K562 (cell line): ENCODE data around the gene GRPEL2.

ENCODE experiments used
- GTF2F1 ChIP-seq: IDR thresholded peaks from 2 replicates; pipeline ENCODE4 v1.6.1; 2011; ENCODE audit warnings: low read depth, low read length, improper control_type of control experiment
- SMARCC2 ChIP-seq: fragments of 450-650 bp; IDR thresholded peaks from 2 replicates; pipeline ENCODE4 v1.6.1; 2017; ENCODE audit warnings: antibody characterized with exemption, moderate library complexity, mild to moderate bottlenecking, low read depth
- TAF15 ChIP-seq: fragments of 200-400 bp; formaldehyde crosslinking; IDR thresholded peaks from 2 replicates; pipeline ENCODE4 v1.6.1; 2017; ENCODE audit warnings: mild to moderate bottlenecking, low read depth, low read length, moderate library complexity
- TEAD2 ChIP-seq: fragments of 450-650 bp; IDR thresholded peaks from 2 replicates; pipeline ENCODE4 v1.6.1; 2016; ENCODE audit warnings: missing genetic modification characterization, control low read depth, missing compliant biosample characterization
- ZNF165 ChIP-seq: fragments of 250-450 bp; sonication (Bioruptor Pico); IDR thresholded peaks from 2 replicates; pipeline ENCODE4 v1.4.0; 2020; ENCODE audit warnings: borderline replicate concordance
- TF ChIP-seq, protein P1 (sequence below), 3 experiments: IDR thresholded peaks in 2 of 3; conservative IDR thresholded peaks in 1 of 3; 2 replicates each; pipeline ENCODE4 v1.5.1; 2011 to 2012; ENCODE audit warnings: low read length in 3 of 3, mild to moderate bottlenecking in 3 of 3, control low read depth in 2 of 3, improper control_type of control experiment in 1 of 3, inconsistent platforms in 1 of 3, low read depth in 1 of 3, mixed read lengths in 1 of 3, moderate library complexity in 1 of 3; ENCODE audit not compliant: insufficient read depth in 2 of 3

DNA sequence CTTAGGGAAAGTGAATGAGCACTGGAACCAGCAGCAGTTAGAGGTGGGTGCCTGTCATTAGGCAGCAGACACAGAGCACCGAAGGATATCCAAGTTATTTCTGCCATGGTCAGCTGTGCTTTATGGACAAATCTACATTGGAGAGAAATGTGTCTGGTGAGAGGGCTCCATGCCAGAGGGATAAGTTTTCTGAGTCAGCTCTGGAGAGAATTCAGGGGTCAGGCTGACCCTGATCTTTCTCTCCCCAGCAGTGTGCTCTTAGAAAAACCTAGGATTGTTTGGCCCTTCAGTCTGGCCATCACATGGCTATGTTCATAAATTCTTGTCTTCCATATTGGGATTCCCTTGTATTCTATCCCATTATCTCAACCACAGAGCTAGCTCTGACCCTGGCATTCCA, 42.7 kb downstream of the GRPEL2 start:
- TF ChIP-seq, protein P1, sequence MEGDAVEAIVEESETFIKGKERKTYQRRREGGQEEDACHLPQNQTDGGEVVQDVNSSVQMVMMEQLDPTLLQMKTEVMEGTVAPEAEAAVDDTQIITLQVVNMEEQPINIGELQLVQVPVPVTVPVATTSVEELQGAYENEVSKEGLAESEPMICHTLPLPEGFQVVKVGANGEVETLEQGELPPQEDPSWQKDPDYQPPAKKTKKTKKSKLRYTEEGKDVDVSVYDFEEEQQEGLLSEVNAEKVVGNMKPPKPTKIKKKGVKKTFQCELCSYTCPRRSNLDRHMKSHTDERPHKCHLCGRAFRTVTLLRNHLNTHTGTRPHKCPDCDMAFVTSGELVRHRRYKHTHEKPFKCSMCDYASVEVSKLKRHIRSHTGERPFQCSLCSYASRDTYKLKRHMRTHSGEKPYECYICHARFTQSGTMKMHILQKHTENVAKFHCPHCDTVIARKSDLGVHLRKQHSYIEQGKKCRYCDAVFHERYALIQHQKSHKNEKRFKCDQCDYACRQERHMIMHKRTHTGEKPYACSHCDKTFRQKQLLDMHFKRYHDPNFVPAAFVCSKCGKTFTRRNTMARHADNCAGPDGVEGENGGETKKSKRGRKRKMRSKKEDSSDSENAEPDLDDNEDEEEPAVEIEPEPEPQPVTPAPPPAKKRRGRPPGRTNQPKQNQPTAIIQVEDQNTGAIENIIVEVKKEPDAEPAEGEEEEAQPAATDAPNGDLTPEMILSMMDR (IDR thresholded peaks at IDR 0.05 in 2 of 3, conservative IDR thresholded peaks at IDR 0.05 in 1 of 3; ENCODE audit: insufficient read depth in 2 of 3, low read depth in 1 of 3, low read length in 3 of 3) = no peak
- TF ChIP-seq TAF15 (no peak), GTF2F1 (no peak), TEAD2 (no peak), ZNF165 (CRISPR knock-in tag) (no peak), SMARCC2 (no peak)
